Adrenal gland (tissue), 19 donors: Measurements from ENCODE around the gene ATP4B. TPM values are rescaled to one million over a fixed set of nuclear protein-coding genes. Genes with fewer than 3 reads are reported as not detected.
A peak's percentile ranks its signal among the peaks of the same experiment; 100 is the strongest.

Source experiments
- DNase-seq, 7 donors: peaks; one replicate each; pipeline ENCODE4 v3.0.0-alpha.2; 2019 to 2020
- H3K27ac ChIP-seq, 5 donors: fragments of 200-600 bp; sonication (generic) in 4 of 5; 1 replicate in 3 of 5; 2 replicates in 2 of 5; pipeline versions ENCODE4 v1.5.1 to v1.8.0; 2016 to 2020; ENCODE audit warnings: mild to moderate bottlenecking in 1 of 5
- H3K27me3 ChIP-seq: fragments of 200-600 bp; 2 replicates; pipeline ENCODE4 v1.8.0; 2021
- H3K36me3 ChIP-seq, 2 donors: fragments of 200-600 bp; replicated peaks in 1 of 2; 1 replicate in 1 of 2; 2 replicates in 1 of 2; pipeline versions ENCODE4 v1.5.1 to v1.8.0; 2018 to 2022
- H3K4me1 ChIP-seq, 2 donors: fragments of 200-600 bp; replicated peaks in 1 of 2; 1 replicate in 1 of 2; 2 replicates in 1 of 2; pipeline versions ENCODE4 v1.5.1 to v1.8.0; 2018 to 2021
- H3K4me3 ChIP-seq, 4 donors: fragments of 200-600 bp; sonication (generic) in 3 of 4; one replicate each; pipeline ENCODE4 v1.5.1; 2016 to 2018
- H3K9me3 ChIP-seq, 3 donors: fragments of 200-600 bp; sonication (generic) in 1 of 3; replicated peaks in 1 of 3; 1 replicate in 2 of 3; 2 replicates in 1 of 3; pipeline versions ENCODE4 v1.5.1 to v1.8.0; 2016 to 2021
- POLR2A ChIP-seq, 2 donors: fragments of 450-650 bp; IDR thresholded peaks; one replicate each; pipeline ENCODE4 v1.6.1; 2017; ENCODE audit warnings: antibody characterized with exemption in 2 of 2, mild to moderate bottlenecking in 2 of 2, moderate library complexity in 1 of 2
- WGBS, 4 donors: extraction: QIAGEN DNeasy Blood & Tissue Kit in 2 of 4; methylation state at CpG; one replicate each; pipeline versions ENCODE4 v1.1.5 to v1.1.7; 2013 to 2017; 5-methylcytosine and 5-hydroxymethylcytosine counted together
- intact Hi-C, 2 donors: fragments of 100-400 bp; cut with DNase I; formaldehyde crosslinking; loops; one replicate each; pipeline versions ENCODE4 v1.14.1 to v1.15.0; 2022 to 2023
- long read RNA-seq, 10 donors: library from polyadenylated mRNA in 3 of 10; unstranded in 2 of 10; stranded (forward) in 1 of 10; transcript quantifications; one replicate each; pipeline ENCODE4 v2.0.0 and lab custom pipeline, GENCODE V29; 2021 to 2026
- polyA plus RNA-seq, 3 donors: library from polyadenylated mRNA; stranded (reverse); fragments of 200-250 nt in 2 of 3; fragments of 350-450 nt in 1 of 3; fragmentation: Illumina TruSeq in 1 of 3; extraction: RNeasy Lipid Tissue Mini Kit (QIAGEN cat#74804) in 1 of 3; gene quantifications; one replicate each; pipeline ENCODE4 v1.2.3, GENCODE V29; 2013 to 2014
- total RNA-seq, 9 donors: library from RNA; depleted of rRNA in 4 of 9; stranded (reverse); fragments of >200 nt in 4 of 9; fragments of 120-200 nt in 1 of 9; fragmentation: NEBNext Ultra II Directional in 1 of 9; extraction: Animal tissue kit (Norgen Biotek cat#: 25700) in 1 of 9; gene quantifications; one replicate each; pipeline versions ENCODE4 v1.1.0 to v1.2.4, GENCODE V29; 2013 to 2023
- TF ChIP-seq, protein P1 (sequence below), 6 experiments: fragments of 450-650 bp in 4 of 6; fragments of 200-600 bp in 2 of 6; sonication (generic) in 1 of 6; IDR thresholded peaks; 1 replicate in 5 of 6; 2 replicates in 1 of 6; pipeline versions ENCODE4 v1.5.1 to v1.8.0; 2016 to 2021; ENCODE audit warnings: antibody characterized with exemption in 6 of 6, mild to moderate bottlenecking in 2 of 6, moderate library complexity in 1 of 6
- donor health status: healthy with polysubstance abuse.
- donor health status: Bipolar disorder and iron deficiency.
- donor health status: DM: yes; HTN: yes; CAD: no.
- donor health status: DM: no; HTN: no; CAD: no.
- donor health status: DM: no; HTN: no; CAD: no.
- donor health status: DM: yes; HTN: yes; CAD: no.

The ATP4B gene
- total RNA-seq (under 1 TPM in 1 of 9 donors, not detected in 8; 0.17 TPM), polyA plus RNA-seq (not detected)
- long read RNA-seq, donor 1, result 0 reads
- long read RNA-seq, donor 2, result 0 reads
- long read RNA-seq, donor 3, result 0 reads
- long read RNA-seq, donor 4, result 0 reads
- long read RNA-seq, donor 5, result 0 reads
- long read RNA-seq, donor 6, result 0 reads
- long read RNA-seq, donor 7, result 0 reads
- long read RNA-seq, donor 8, result 0 reads
- long read RNA-seq, donor 9, result 0 reads
- long read RNA-seq, donor 10, result 0 reads

DNA sequence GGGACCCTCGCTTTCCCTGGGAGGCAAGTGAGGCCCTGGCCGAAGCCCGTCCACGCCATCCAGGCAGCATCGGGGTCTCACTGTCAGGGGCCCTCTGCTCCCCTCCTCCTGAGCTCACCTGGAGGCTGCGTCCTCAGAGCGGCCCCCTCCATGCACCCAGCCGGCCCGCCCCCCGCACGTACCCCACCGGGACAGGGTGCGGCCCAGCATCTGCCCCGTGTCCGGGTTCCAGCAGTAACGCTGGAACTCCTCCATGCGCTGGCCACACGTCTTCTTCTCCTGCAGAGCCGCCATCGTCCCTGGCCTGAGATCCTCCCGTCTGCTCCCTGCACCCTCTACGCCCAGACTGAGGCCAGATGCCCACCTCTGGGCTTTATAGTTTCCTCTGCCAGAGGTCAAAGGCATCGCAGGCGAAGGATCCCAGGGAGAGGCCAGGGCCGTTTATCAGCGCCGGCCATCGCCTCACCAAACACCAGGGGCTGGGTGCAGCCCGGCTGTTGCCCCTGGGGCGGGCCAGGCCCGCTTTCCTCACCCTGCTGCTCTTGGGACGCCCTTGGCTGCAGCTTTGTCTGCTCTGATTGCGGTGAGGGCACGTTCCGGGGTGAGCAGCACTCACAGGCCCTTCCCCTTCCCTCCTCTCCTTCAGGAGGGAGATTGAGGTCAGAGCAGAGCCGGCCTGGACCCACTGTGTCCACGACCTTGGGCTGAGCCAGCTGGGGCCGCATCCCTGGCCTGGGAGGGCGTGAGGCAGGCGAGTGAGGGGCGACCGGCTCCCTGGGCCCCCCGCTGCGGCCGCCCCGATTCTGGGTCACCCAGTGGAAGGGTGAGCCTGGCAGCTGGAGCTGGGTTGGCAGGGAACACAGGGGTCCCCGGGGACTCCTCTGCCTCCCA lies at the start of gene ATP4B:
Gene ATP4B (minus strand): TSS at position 348 of the 891 bp plus-strand sequence. CDS start 54 bp downstream, at position 294.
- intact Hi-C loops, result no loop called here

DNA sequence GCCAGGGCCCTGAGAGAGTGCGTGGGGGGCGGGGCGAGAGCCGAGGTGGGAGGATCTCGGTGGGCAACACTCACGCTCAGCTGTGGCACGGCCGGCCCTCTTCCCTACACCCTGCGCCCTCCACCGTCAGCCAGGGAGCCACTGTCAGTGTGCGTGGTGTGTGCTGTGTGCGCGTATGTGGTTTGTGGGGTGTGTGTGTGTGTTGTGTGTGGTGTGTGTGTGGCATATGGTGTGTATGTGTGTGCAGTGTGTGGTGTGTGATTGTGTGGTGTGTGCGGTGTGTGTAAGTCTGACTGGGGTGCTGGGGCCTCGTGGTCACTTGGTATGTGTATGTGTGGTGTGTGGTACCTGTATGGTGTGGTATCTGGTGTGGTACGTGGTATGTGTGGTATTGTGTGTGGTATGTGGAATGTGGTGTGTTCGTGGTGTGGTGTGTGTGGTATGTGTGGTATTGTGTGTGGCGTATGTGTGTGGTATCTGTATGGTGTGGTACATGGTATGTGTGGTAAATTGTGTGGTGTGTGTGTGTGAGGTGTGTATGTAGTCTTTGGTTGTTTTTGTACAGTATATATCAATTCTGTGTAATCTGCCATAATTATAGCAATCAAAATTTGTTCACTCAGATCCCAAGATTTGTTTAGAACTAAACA lies 14.1 kb upstream of the ATP4B start:
- Histone ChIP-seq H3K4me1 (no peaks in the 10 kb centered on the region), H3K36me3 (no peaks in the 10 kb centered on the region), H3K27me3 (no peaks in the 10 kb centered on the region), H3K4me3 (no peak overlapping the region), H3K27ac (no peak overlapping the region), H3K9me3 (no peaks in the 10 kb centered on the region)
- intact Hi-C loops, result no loop called here
- peak in 1 of 7 donors; percentile 6 for DNase-seq
- no peak for TF ChIP-seq POLR2A (IDR thresholded peaks at IDR 0.05)
- WGBS, 4 donors, result 78 to 87% (median 84%) methylated on average over 12 to 18 of the region's 18 CpGs

More for the DNA sequence above, at the start of gene ATP4B:
- Histone ChIP-seq H3K27me3 (no peaks in the 10 kb centered on the region), H3K4me1 (no peaks in the 10 kb centered on the region), H3K4me3 (no peak within 1 kb of the TSS), H3K27ac (no peak within 1 kb of the TSS), H3K9me3 (peaks cover 0 to 9% (median 0%) of the 10 kb centered on the region in 3 donors), H3K36me3 (no peaks in the 10 kb centered on the region)
- 80 to 82% (median 81%) methylated on average over 22 to 47 of the region's 47 CpGs for WGBS, 4 donors
- TF ChIP-seq, protein P1, sequence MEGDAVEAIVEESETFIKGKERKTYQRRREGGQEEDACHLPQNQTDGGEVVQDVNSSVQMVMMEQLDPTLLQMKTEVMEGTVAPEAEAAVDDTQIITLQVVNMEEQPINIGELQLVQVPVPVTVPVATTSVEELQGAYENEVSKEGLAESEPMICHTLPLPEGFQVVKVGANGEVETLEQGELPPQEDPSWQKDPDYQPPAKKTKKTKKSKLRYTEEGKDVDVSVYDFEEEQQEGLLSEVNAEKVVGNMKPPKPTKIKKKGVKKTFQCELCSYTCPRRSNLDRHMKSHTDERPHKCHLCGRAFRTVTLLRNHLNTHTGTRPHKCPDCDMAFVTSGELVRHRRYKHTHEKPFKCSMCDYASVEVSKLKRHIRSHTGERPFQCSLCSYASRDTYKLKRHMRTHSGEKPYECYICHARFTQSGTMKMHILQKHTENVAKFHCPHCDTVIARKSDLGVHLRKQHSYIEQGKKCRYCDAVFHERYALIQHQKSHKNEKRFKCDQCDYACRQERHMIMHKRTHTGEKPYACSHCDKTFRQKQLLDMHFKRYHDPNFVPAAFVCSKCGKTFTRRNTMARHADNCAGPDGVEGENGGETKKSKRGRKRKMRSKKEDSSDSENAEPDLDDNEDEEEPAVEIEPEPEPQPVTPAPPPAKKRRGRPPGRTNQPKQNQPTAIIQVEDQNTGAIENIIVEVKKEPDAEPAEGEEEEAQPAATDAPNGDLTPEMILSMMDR (IDR thresholded peaks at IDR 0.05), result no peak
- TF ChIP-seq POLR2A (IDR thresholded peaks at IDR 0.05), result no peak
- DNase-seq, result peak in 2 of 7 donors; percentile 5 to 6

DNA sequence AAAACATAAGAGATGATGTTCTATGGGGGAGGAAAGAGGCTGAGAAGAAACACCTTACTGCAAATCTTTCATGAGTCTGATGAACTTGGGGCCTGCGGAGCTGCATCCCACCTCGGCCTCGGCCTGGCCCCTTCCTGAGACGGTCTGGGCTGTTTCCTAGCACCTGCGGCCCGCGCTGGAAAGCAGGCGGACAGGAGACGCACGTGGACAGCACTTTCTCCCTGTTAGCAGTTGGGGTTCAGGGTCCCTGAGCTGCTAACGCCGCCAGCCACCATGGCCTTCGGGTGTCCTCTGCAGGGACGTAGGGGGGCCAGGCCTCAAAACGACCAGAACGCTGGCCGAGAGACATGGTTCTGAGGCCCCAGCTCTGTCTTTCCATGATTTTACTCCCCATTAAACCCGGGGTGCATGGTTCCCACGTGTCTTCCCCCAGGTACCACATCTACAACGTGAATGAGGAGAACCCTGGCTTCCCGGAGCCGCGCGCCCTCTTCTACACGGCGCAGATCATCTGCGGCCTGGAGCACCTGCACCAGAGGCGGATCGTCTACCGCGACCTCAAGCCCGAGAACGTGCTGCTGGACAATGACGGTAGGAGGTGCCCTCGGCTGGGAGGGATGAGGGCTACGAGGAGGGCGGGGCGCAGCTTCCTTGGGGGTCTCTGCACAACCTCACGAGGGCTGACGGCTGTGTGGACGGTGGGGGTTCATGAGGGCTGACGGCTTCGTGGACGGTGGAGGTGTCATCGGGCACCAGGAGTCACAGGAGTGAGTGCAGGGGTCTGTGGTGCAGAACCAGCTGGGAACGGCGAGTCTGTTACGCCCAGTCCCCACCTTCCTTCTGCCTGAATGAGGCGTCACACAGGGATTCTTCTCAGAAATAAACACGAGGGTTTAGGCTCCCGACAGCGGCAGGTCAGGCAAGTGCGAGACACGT lies 13.3 kb upstream of the ATP4B start:
- Histone ChIP-seq H3K4me1 (no peaks in the 10 kb centered on the region), H3K27ac (no peak overlapping the region), H3K9me3 (no peaks in the 10 kb centered on the region), H3K36me3 (no peaks in the 10 kb centered on the region), H3K27me3 (no peaks in the 10 kb centered on the region), H3K4me3 (no peak overlapping the region)
- TF ChIP-seq, protein P1 (IDR thresholded peaks at IDR 0.05), result no peak
- TF ChIP-seq POLR2A (IDR thresholded peaks at IDR 0.05), result no peak
- intact Hi-C loops, result no loop called here
- DNase-seq, result peak in 2 of 7 donors; percentile 9 to 11
- WGBS, 4 donors, result 90 to 92% (median 92%) methylated on average over 50 to 54 of the region's 54 CpGs

DNA sequence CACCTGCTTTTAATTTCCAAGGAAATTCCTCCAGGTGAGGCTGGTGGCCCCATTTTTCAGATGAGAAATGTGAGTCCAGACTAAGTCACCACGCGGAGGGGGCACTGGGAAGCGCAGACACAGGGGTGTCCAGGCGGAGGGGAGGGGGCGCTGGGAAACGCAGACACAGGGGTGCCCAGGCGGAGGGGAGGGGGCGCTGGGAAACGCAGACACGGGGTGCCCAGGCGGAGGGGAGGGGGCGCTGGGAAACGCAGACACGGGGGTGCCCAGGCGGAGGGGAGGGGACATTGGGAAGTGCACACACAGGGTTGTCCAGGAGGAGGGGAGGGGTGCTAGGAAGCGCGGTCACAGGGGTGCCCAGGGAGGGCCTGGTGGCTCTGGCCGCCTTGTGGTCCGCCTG lies 12.5 kb upstream of the ATP4B start:
- Histone ChIP-seq H3K4me3 (no peak overlapping the region), H3K27ac (no peak overlapping the region), H3K4me1 (no peaks in the 10 kb centered on the region), H3K27me3 (no peaks in the 10 kb centered on the region), H3K36me3 (no peaks in the 10 kb centered on the region), H3K9me3 (no peaks in the 10 kb centered on the region)
- 90 to 94% (median 91%) methylated on average over 16 to 19 of the region's 19 CpGs for WGBS, 4 donors
- intact Hi-C loops, result no loop called here
- no peak for TF ChIP-seq POLR2A (IDR thresholded peaks at IDR 0.05)
- TF ChIP-seq, protein P1 (IDR thresholded peaks at IDR 0.05), result no peak
- peak in 2 of 7 donors; percentile 2 to 7 for DNase-seq
